SU-DHL-6 (cell line): ENCODE measurements around the gene AGO3.

Experiments
- CTCF ChIP-seq: fragments of 200-600 bp; sonication (generic); IDR thresholded peaks from one replicate; pipeline ENCODE4 v1.5.1; 2017; ENCODE audit warnings: antibody characterized with exemption, mild to moderate bottlenecking, low read length, moderate library complexity; ENCODE audit not compliant: insufficient read depth, poor library complexity, severe bottlenecking
- EZH2phosphoT487 ChIP-seq: fragments of 200-600 bp; sonication (generic), shearing (Covaris generic); conservative IDR thresholded peaks from 2 replicates; pipeline ENCODE4 v1.6.1; 2018; ENCODE audit warnings: mild to moderate bottlenecking, antibody characterized with exemption, low read length, moderate library complexity, mixed read lengths

GRCh38 chr1:36007741-36008140 is 76.8 kb downstream of the AGO3 start:
- no peak for TF ChIP-seq CTCF
- no peak for TF ChIP-seq EZH2phosphoT487
